Adrenal gland (tissue), 5 donors: ENCODE results near the gene KDM4C.

Source experiments
- CTCF ChIP-seq, 6 experiments: fragments of 450-650 bp in 4 of 6; fragments of 200-600 bp in 2 of 6; sonication (generic) in 1 of 6; IDR thresholded peaks; 1 replicate in 5 of 6; 2 replicates in 1 of 6; pipeline versions ENCODE4 v1.5.1 to v1.8.0; 2016 to 2021; ENCODE audit warnings: antibody characterized with exemption in 6 of 6, mild to moderate bottlenecking in 2 of 6, moderate library complexity in 1 of 6
- POLR2A ChIP-seq, 2 donors: fragments of 450-650 bp; IDR thresholded peaks; one replicate each; pipeline ENCODE4 v1.6.1; 2017; ENCODE audit warnings: antibody characterized with exemption in 2 of 2, mild to moderate bottlenecking in 2 of 2, moderate library complexity in 1 of 2
- donor health status: DM: no; HTN: no; CAD: no.

GRCh38 chr9:6961845-6962522, 204.2 kb downstream of the KDM4C start:
- TF ChIP-seq CTCF (IDR thresholded peaks at IDR 0.05) (no peak), POLR2A (IDR thresholded peaks at IDR 0.05) (no peak)
